ENCODE measurements around the gene TLR1.
A peak's percentile ranks its signal among the peaks of the same experiment; 100 is the strongest.
"Not testable (repeated sequence)": the region's sequence is repeated elsewhere in the genome, so short reads cannot be mapped to it uniquely, and the experiment has no call there.

Gene TLR1

GRCh38 chr4:38774181-38774955 lies 30.2 kb downstream of the TLR1 start:
- no peak for DNase-seq

GRCh38 chr4:38770281-38770680 lies 34.3 kb downstream of the TLR1 start:
- DNase-seq: not testable (repeated sequence)

DNA sequence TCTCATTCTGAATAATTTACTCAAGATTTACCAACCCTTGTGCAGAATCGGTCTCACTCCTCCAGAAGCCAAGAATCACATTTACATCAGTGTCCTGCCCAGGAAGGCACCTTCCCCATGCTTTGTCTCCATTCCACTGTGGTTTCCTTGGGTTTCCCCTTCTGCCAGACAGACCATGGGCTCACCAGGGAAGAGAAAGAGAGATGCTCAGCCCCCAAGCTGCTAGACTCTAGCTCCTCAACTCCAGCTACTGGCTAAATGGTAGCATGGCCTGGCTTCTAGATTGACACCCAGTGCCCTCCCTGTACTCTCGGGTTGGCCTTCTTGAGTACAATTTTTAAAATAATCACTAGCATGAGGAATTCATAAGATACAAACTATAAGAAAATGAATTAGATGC lies 34.7 kb downstream of the TLR1 start:
- no peak for DNase-seq

- DNase-seq: no peak
These were observed 35.1 kb downstream of the TLR1 start for GRCh38 chr4:38769441-38769840.

DNA sequence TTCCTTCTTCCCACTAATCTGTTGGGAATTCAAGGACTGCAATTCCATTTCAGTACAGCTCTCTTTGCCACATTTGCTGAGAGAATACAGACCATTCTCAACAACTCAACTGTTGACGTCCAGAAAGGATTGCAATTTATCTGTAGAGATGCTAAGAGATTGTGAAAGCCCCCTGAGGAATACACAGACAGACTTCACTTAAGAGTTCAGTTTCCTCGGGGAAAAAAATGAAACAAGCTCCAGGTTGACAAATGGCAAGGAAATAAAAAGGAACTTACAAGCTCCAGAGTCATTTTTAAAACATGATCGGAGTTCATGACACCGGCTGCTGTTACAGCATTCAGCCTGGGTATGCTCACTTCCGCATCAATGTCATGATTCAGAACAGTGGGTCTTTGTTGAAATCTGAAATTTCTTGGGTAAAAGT lies 35.6 kb downstream of the TLR1 start:
- no peak for DNase-seq

- not testable (repeated sequence) for DNase-seq
These were observed 37.7 kb downstream of the TLR1 start for GRCh38 chr4:38766940-38767339.

DNA sequence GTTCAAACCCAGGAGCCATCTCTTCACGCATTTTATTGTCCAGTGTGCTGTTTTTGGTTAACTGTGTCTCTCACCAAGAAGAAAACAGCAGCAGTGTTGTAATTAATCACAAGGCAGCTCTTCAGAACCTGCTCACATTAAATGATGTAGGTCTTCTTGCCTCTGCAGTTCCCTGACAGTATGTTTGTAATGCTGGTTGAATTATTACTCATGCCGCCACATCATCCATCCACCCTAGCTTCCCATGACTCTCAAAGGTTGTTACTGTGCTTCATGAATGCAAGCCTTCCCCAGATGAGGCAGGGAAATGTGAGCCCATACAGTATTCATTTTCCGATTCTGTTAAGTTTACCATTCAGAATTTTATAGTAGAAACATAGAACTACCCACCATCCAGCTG lies 39.2 kb downstream of the TLR1 start:
- DNase-seq: no peak

GRCh38 chr4:38764277-38764676 lies 40.3 kb downstream of the TLR1 start:
- no peak for DNase-seq

DNA sequence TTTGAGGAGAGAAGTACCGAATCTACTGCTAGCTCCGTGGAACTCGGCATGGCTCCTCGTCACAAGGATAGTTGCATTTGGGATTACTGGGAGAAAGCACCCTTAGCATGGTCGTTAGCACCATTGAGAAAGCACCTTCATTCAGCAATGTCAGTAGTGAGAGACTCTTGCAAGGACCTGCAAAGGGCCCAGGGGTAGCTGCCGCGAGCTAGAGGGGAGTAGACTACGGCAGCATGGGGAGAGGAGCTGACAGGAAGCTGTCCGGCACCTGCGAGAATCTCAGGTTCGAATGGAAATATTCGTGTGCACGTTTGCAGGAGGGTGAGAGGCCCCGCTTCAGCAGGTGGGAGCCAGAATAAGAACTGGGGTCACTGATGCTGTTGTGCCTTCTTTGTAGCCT lies 42.0 kb downstream of the TLR1 start:
- DNase-seq: no peak

- DNase-seq: no peak
These were observed 44.8 kb downstream of the TLR1 start for GRCh38 chr4:38759790-38760122.

DNA sequence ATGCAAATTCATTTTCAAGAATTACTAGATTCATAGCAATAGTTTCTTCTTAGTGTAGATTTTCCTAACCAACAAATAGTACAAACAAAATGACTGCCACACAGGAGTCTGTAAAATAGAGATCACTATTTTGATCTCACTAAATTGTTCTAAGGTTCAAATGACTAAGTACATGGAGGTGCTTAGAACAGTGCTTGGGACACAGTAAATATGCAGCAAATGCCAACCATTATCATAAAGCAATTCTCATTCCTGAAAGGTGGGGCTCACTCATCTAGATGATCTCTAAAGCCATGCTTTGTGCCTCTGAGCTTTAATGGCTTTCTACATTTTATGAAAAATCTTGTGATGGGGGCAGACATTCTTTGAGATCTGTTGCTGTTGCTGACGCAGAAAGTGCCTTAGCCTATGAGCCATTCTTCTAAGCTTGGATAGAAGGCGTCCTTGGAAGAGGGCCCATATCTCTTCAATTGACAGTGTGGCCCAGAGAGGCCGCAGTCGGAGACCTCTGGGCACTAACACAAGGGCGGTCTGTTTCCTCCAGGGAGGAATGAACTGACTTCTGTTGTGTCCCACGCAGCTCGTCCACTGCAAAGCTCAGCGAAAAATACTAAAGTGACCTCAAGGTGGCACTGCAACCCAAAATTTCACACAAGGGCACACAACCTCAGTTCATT lies 45.3 kb downstream of the TLR1 start:
- peak in 5 of 6 experiments; percentile 13 to 61 (median 33) for DNase-seq

DNA sequence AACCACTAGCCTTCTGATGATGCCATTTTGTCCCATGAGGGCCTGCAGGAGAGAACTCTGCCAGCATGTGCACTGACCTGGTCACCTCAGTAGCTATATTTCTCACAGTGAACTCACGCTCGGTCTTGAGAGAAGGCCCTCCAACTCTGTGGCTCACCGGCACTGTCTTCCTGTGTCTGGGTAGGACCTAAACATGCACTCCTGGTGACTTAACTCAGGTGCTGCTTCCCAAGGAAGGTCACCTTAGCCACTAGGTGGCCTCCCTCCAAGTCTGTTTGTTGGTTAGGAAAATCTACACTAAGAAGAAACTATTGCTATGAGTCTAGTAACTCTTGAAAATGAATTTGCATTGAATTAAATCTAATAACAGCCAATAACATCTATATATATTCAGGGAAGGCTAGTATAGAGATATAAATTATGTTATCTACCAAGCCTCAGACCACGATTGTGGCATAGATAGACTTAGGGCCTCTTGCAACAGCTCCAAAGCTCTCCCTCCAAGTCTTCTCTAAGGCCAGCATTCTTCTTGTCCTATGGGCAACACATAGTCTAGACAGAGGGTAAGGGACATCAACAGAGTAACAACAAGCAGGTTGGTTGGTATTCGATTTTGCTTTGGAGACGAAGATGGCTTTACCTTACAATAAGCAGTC lies 46.5 kb downstream of the TLR1 start:
- DNase-seq: peak in 1 of 6 experiments; percentile 10

- no peak for DNase-seq
These were observed 51.4 kb downstream of the TLR1 start for GRCh38 chr4:38752941-38753806.

GRCh38 chr4:38752372-38752940 lies 52.1 kb downstream of the TLR1 start:
- no peak for DNase-seq

- no peak for DNase-seq
These were observed 53.1 kb downstream of the TLR1 start for GRCh38 chr4:38751341-38752010.

DNA sequence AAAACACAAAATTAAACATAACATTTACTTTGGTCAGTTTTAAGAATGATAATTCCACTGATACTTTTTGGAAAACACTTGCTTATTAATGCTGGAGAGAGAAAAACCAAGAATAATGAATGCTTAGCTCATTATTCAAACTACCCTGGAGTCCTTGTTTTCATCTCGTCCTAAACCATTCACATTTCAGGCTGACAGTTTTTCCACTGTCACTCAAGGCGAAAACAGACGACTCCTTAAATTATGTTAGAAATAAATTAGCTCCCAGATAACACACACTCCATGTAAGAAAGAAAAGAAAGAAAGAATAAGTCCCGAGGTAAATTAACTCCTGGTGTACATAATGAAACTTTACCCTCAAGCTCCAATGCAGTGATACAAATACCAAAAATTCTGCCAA lies 55.3 kb downstream of the TLR1 start:
- no peak for DNase-seq

DNA sequence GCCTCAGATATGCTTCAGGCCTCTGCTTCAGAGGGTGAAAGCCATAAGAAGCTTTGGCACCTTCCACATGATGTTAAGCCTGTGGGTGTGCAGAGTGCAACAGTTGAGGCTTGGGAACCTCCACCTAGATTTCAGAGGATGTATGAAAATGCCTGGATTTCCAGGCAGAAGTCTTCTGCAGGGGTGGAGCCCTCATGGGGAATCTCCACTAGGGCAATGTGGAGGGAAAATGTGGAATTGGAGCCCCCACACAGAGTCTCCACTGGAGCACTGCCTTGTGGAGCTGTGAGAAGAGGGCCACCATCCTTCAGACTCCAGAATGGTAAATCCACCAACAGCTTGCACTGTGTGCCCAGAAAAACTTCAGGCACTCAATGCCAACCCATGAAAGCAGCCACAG lies 57.0 kb downstream of the TLR1 start:
- no peak for DNase-seq

All from stimulated activated naive CD4-positive, alpha-beta T cell (primary cell).